NB4 (cell line): ENCODE results near the gene CASTOR1.

ENCODE experiments used
- DNase-seq: peaks from one replicate; pipeline ENCODE4 v3.0.0; 2010; ENCODE audit warnings: low read depth
- H3K4me3 ChIP-seq: one replicate; pipeline ENCODE4 v1.5.1; 2011; ENCODE audit warnings: mild to moderate bottlenecking, low read depth, low read length, moderate library complexity
- CTCF ChIP-seq: IDR thresholded peaks from one replicate; pipeline ENCODE4 v1.5.1; 2012; ENCODE audit warnings: low read depth, low read length
- MAX ChIP-seq: IDR thresholded peaks from 2 replicates; pipeline ENCODE4 v1.6.1; 2011; ENCODE audit warnings: low read depth, low read length
- MYC ChIP-seq: IDR thresholded peaks from 2 replicates; pipeline ENCODE4 v1.6.1; 2011; ENCODE audit warnings: low read depth, low read length
- POLR2A ChIP-seq: IDR thresholded peaks from 2 replicates; pipeline ENCODE4 v1.6.1; 2011; ENCODE audit warnings: mild to moderate bottlenecking; ENCODE audit not compliant: insufficient read length; ENCODE audit errors: extremely low read depth

CASTOR1 gene

GRCh38 chr22:30308518-30309230, 19.4 kb upstream of the CASTOR1 start:
- DNase-seq = no peak
- TF ChIP-seq MAX = no peak
- no peak for TF ChIP-seq MYC
- no peak for TF ChIP-seq CTCF
- TF ChIP-seq POLR2A = no peak
- no peak overlapping the region for H3K4me3 ChIP-seq

- H3K4me3 ChIP-seq = no peak overlapping the region
- DNase-seq = no peak
- TF ChIP-seq MAX (no peak), CTCF (no peak), MYC (no peak), POLR2A (no peak)
Observed at GRCh38 chr22:30308093-30308492, 18.8 kb upstream of the CASTOR1 start.

- TF ChIP-seq MAX (no peak), CTCF (no peak), MYC (no peak), POLR2A (no peak)
- DNase-seq = no peak
- H3K4me3 ChIP-seq = no peak overlapping the region
Observed at GRCh38 chr22:30307041-30307574, 17.8 kb upstream of the CASTOR1 start.

GRCh38 chr22:30306627-30307011, 17.3 kb upstream of the CASTOR1 start:
- H3K4me3 ChIP-seq = no peak overlapping the region
- no peak for TF ChIP-seq MAX
- no peak for TF ChIP-seq CTCF
- TF ChIP-seq POLR2A = no peak
- TF ChIP-seq MYC = no peak

GRCh38 chr22:30305906-30306626, 16.8 kb upstream of the CASTOR1 start:
- TF ChIP-seq MAX (no peak), POLR2A (no peak), MYC (no peak), CTCF (no peak)
- no peak overlapping the region for H3K4me3 ChIP-seq
- peak; percentile 60 for DNase-seq

More at GRCh38 chr22:30306627-30307011, 17.3 kb upstream of the CASTOR1 start:
- no peak for DNase-seq
